Posterior cingulate gyrus (tissue), 11 donors: Measurements from ENCODE around the gene MYPN.
A peak's percentile ranks its signal among the peaks of the same experiment; 100 is the strongest.
"Not testable (repeated sequence)": the region's sequence is repeated elsewhere in the genome, so short reads cannot be mapped to it uniquely, and the experiment has no call there.

Source experiments
- DNase-seq, 10 donors: peaks; one replicate each; pipeline versions ENCODE4 v3.0.0 to v3.0.0-alpha.2; 2020 to 2021; ENCODE audit warnings: mixed read lengths in 3 of 10
- intact Hi-C: fragments of 100-400 bp; cut with DNase I; formaldehyde crosslinking; loops from one replicate; pipeline ENCODE4 v1.15.1; 2023

Gene MYPN

DNA sequence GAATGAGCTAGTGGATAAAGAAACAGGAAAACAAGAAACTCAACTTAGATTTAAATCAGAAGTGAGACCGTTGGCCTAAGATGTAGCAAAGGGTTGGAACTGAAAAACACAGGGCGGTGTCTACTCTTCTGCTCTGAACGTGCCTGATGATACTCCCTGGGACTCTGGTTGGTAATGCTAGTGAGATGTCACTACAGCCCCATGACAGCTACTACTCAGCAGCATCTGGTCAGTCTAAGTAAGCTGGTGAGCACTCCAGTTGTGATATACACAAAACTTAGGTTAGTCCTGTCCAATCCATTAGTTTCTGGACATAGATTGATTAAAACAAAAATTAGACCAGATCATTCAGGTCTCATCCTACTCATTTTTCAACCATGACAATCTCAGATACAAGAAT is 15.4 kb downstream of the MYPN start:
- intact Hi-C loops = no loop called here
- no peak for DNase-seq

- intact Hi-C loops = no loop called here
- DNase-seq = no peak
Observed at GRCh38 chr10:68125772-68126171, 16.5 kb downstream of the MYPN start.

DNA sequence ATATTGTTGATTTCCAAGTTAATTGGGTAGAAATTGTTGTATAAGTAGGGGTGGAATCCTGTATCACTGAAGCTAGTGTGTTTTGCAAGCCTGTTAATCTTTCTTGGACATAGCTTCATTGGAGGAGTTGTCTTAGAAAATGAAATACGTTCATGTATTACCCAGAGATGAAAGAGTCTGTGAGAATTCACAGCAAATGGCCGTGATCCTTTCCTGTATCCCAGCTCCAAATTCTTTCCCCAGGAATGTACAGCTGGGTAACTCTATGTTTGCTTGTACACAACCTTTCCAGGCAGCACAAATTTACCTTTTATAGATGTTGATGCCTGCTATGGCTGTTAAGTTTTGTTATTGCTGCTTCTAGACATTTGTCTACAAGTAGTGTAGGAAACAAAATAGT is 18.7 kb downstream of the MYPN start:
- intact Hi-C loops = no loop called here
- no peak for DNase-seq

DNA sequence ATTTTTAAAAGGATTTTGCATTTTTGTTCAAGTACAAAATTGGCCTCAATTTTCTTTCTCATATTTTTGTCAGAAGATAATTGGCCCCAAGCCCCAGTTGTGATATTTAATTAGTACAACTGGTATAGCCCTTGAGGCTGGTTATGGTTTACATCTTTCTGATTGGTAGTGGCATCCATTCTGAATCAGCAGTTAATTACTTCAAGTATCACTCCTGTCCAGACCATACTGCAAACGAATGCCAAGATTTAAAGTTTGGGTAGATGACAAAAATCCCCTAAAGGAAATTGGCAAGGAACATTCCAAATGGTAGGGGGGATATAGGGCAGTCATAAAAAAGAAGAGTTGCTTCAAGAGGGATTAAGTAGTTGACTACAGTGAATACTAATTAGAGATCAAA is 23.1 kb downstream of the MYPN start:
- no peak for DNase-seq
- intact Hi-C loops = no loop called here

- intact Hi-C loops = no loop called here
- no peak for DNase-seq
Observed at GRCh38 chr10:68133523-68133922, 24.2 kb downstream of the MYPN start.

DNA sequence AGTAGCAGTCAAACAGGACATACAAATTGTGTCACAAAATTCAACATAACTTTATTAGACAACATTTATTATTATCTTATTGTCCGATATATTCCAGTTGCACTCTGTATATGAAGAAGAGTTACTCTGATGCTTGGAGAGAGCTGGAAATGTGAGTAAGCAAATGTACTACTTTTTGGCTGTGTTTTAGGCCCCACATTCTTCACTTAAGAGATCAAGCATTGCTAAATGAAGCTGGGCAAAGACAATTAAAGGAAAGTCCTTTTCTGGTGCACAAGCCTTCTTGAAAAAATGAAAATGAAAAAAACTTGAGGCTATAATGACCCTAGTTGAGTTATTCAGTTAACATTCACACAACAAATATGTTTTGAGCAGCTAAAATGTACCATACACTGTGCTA is 26.1 kb downstream of the MYPN start:
- DNase-seq = no peak
- intact Hi-C loops = no loop called here

DNA sequence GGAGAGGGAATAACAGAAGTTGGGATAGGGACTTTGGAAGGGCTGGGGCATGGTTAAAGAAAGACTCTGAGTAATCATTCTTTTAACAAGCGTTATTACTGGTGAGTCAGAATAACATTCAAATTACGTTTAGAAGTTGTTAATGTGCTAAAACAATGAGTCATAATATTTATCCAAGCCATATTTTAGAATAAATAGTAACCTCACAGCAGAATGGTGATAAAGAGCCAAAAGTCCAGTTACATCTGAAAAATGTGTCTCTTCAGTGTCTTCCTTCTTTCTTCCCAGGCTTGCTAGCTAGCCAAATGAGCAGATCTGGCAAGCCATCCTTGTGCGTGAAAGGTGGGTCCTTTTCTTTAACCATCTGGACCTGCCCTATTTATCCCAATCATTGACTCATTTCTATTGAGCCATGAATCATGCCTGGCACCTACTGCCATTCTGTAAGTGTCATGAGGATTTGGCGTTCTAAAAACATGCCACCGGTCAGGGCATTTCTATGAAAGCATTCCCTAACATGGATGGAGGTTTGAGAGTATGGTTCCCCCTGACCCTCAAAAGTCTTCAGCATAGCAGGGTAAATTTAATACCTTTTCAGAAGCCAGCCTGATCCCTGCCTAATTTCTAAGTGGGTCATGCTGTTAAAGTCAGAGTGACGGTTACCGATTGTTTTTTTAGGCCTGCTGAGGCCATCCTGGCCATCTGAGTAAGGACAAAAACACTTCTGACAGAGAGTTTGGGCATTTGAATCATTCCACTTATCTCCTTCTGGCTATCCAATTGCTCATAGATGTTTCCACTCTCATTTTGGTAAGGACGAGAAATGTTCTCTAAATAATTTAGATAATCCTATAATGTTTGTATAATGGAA is 26.9 kb downstream of the MYPN start:
- no peak for DNase-seq
- intact Hi-C loops = no loop called here

GRCh38 chr10:68137171-68137570 is 27.9 kb downstream of the MYPN start:
- DNase-seq = no peak
- intact Hi-C loops = no loop called here

DNA sequence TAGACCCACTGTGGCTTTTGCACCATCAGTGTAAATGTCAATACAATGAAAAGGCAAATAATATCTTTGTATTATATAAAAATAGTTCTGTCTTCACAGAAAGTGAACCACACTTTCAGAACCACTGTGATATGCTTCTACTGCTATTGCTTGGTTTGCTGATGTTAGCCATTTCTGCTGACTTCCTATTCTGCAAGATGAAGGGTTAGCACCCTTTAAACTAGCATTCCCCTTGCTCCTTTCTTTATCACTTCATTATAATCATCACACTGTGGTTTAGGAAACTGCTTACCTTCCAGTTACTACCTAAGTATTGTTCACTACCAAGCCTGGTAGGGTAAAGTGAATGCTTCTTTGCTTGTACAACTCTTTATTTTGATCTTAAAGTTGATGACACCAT is 29.2 kb downstream of the MYPN start:
- DNase-seq = no peak
- intact Hi-C loops = no loop called here

GRCh38 chr10:68139448-68140272 is 30.4 kb downstream of the MYPN start:
- DNase-seq = no peak
- intact Hi-C loops = no loop called here

DNA sequence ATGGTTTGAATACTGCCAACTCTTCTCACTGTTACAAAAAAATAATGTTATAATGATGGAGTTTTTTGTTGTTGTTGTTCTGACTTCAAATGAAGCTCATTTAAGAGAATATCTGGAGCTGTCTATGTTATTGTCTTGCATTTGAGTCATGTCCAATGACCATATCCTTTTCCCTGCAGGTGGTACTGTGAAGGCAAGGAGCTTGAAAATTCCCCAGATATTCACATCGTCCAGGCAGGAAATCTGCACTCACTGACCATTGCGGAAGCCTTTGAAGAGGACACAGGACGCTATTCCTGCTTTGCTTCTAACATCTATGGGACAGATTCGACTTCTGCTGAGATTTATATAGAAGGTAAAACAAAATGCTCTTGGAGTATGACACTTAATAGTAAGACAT is 33.5 kb downstream of the MYPN start:
- intact Hi-C loops = no loop called here
- DNase-seq = no peak

DNA sequence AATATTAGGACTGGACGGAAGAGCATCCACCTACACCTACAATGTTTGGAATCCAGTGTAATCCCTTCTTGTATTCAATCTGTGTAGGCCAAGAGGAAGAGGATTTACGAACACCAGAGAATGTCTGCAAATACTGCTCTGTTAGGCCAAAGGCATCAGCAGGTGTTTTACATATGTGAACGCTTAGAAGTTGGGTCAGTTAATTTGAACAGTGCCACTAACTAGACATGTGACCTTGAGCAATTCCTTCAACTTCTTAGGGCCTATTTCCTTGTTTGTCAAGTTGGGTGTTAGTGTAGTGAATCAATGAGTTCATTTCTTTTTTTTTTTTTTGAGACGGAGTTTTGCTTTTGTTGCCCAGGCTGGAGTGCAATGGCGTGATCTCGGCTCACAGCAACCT is 35.4 kb downstream of the MYPN start:
- intact Hi-C loops = no loop called here
- no peak for DNase-seq

- intact Hi-C loops = no loop called here
- no peak for DNase-seq
Observed at GRCh38 chr10:68145705-68146104, 36.4 kb downstream of the MYPN start.

DNA sequence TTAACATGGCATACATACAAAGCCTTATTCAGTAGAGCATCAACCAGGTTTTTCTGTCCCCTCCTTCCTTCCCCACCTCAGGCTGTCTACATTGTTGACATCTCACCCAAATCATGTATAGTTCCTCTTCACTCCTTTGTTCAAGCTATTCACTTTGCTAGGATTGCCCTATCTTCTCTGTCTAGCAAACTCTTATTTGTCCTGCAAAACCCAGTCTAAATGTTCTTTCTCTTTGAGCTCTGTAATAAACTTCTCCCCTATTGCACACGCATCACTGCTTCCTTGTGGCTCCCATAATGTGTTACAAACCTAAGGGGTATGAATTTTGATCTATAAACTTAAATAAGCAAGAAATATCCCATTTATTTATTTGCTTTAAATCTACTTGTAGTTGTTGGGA is 36.8 kb downstream of the MYPN start:
- intact Hi-C loops = no loop called here
- DNase-seq = no peak

- DNase-seq = no peak
- intact Hi-C loops = no loop called here
Observed at GRCh38 chr10:68151453-68151852, 42.2 kb downstream of the MYPN start.

GRCh38 chr10:68153473-68154210 is 44.4 kb downstream of the MYPN start:
- DNase-seq = no peak
- intact Hi-C loops = no loop called here

DNA sequence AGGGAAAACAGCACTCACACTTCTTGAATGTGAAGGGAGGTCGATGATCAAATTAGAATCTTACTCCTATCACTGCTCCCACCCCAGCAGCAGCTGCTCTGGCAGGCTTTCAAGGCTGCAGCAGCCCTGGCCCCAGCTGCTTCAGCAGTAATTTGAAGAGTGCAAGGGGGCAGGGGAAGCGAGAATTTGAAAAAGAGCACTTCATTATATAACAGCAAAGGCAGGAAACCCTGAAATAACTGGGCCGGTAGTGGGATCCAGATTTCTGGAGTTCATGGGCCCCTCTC is 44.9 kb downstream of the MYPN start:
- intact Hi-C loops = no loop called here
- DNase-seq = peak in 9 of 10 donors; percentile 8 to 91 (median 39)

DNA sequence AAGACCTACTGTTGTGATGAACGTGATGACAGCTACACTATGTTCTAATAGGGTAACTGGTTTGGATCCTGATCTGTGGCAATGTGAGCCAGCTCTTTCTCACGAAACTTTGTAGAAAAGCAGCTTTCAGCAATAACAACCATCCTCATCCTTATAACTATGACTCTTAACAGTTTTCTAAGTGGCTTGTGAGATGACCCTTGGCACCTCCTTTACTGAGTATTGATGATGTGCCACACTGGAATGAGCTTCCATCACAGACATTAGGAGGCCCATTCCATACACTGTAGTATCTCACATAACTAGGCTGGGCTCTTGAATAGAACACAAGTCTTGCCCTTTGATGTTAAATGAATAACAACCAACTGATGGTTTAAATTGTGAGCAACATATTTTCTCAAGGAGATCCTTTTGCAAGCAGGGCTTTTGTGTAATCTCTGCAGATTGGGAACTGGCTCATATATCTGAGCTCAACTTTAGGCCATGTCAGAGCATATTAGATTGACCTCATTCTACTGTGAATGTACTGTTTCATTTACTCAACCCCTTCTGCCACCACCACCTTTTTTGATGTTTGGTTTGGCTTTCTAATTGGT is 46.4 kb downstream of the MYPN start:
- intact Hi-C loops = loop anchor here (5.0 kb wide), 2 partner anchors 73 to 368 kb away; no protein-coding TSS in a partner anchor
- no peak for DNase-seq

- peak in 4 of 10 donors; percentile 28 to 64 (median 42) for DNase-seq
- intact Hi-C loops = loop anchor here (5.0 kb wide), 2 partner anchors 74 to 369 kb away; no protein-coding TSS in a partner anchor
Observed at GRCh38 chr10:68156373-68157185, 47.3 kb downstream of the MYPN start.

- DNase-seq = not testable (repeated sequence)
- intact Hi-C loops = loop anchor here (5.0 kb wide), 2 partner anchors 75 to 370 kb away; no protein-coding TSS in a partner anchor
Observed at GRCh38 chr10:68157522-68157921, 48.2 kb downstream of the MYPN start.
